Common myeloid progenitor, CD34-positive (primary cell): ENCODE results near the gene CYP2F1.

Experiments
- CTCF ChIA-PET: fragments of 350-600 bp; sonication (Branson Sonifier 250); formaldehyde crosslinking; loops from one replicate; lab custom pipeline; 2021; ENCODE audit warnings: antibody characterized with exemption; lab: Charles Lee
- POLR2A ChIA-PET: fragments of 350-600 bp; sonication (Branson Sonifier 250); formaldehyde crosslinking; loops from one replicate; lab custom pipeline; 2021; ENCODE audit warnings: antibody characterized with exemption; lab: Charles Lee
- DNase-seq, 3 donors: peaks; one replicate each; pipeline versions ENCODE4 v3.0.0 to v3.0.0-alpha.2; 2013
- H3K27ac ChIP-seq, 2 experiments: 1 replicate in 1 of 2; 2 replicates in 1 of 2; pipeline ENCODE4 v1.7.0; 2013; ENCODE audit warnings: inconsistent platforms in 2 of 2, low read length in 2 of 2, mild to moderate bottlenecking in 2 of 2, low read depth in 1 of 2, moderate library complexity in 1 of 2; ENCODE audit not compliant: severe bottlenecking in 2 of 2, insufficient read depth in 1 of 2, poor library complexity in 1 of 2
- H3K27me3 ChIP-seq, 5 experiments: replicated peaks in 2 of 5; 1 replicate in 3 of 5; 2 replicates in 2 of 5; pipeline versions ENCODE4 v1.6.1 to v1.7.0; 2013; ENCODE audit warnings: low read length in 4 of 5, mild to moderate bottlenecking in 2 of 5, moderate library complexity in 2 of 5, inconsistent platforms in 1 of 5; ENCODE audit not compliant: insufficient read depth in 5 of 5, control insufficient read depth in 4 of 5
- H3K36me3 ChIP-seq, 4 experiments: 1 replicate in 2 of 4; 2 replicates in 2 of 4; pipeline versions ENCODE4 v1.6.1 to v1.7.0; 2013; ENCODE audit warnings: low read length in 3 of 4, control low read depth in 1 of 4, mild to moderate bottlenecking in 1 of 4; ENCODE audit not compliant: control insufficient read depth in 4 of 4, insufficient read depth in 4 of 4
- H3K4me1 ChIP-seq, 4 experiments: 1 replicate in 3 of 4; 2 replicates in 1 of 4; pipeline versions ENCODE4 v1.6.1 to v1.7.1; 2013; ENCODE audit warnings: low read length in 3 of 4, mild to moderate bottlenecking in 3 of 4, control low read depth in 1 of 4, inconsistent platforms in 1 of 4, moderate library complexity in 1 of 4; ENCODE audit not compliant: control insufficient read depth in 4 of 4, insufficient read depth in 4 of 4; ENCODE audit errors: control extremely low read depth in 1 of 4
- H3K4me3 ChIP-seq, 7 experiments: 1 replicate in 4 of 7; 2 replicates in 3 of 7; pipeline versions ENCODE4 v1.5.1 to v1.7.0; 2013; ENCODE audit warnings: mild to moderate bottlenecking in 7 of 7, low read length in 6 of 7, moderate library complexity in 6 of 7, inconsistent platforms in 2 of 7, low read depth in 2 of 7, control low read depth in 1 of 7; ENCODE audit not compliant: insufficient read depth in 4 of 7, control insufficient read depth in 1 of 7; ENCODE audit errors: extremely low read depth in 1 of 7
- H3K9me3 ChIP-seq, 5 experiments: 1 replicate in 4 of 5; 2 replicates in 1 of 5; pipeline versions ENCODE4 v1.6.1 to v1.7.1; 2013; ENCODE audit warnings: low read length in 4 of 5, mild to moderate bottlenecking in 2 of 5, inconsistent platforms in 1 of 5, low read depth in 1 of 5, moderate library complexity in 1 of 5; ENCODE audit not compliant: control insufficient read depth in 4 of 5, insufficient read depth in 2 of 5; ENCODE audit errors: control extremely low read depth in 1 of 5
- WGBS: methylation state at CpG from one replicate; pipeline ENCODE4 v1.1.5; 2013; ENCODE audit not compliant: insufficient coverage; 5-methylcytosine and 5-hydroxymethylcytosine counted together

The CYP2F1 gene

GRCh38 chr19:41175801-41176777 is 61.9 kb downstream of the CYP2F1 start:
- Histone ChIP-seq H3K36me3 (no peaks in the 10 kb centered on the region), H3K27me3 (no peaks in the 10 kb centered on the region), H3K4me1 (peaks cover 0 to 19% (median 16%) of the 10 kb centered on the region in 4 experiments), H3K9me3 (no peaks in the 10 kb centered on the region), H3K4me3 (peak overlapping the region in 1 of 7 experiments; percentile 7), H3K27ac (no peak overlapping the region)
- 16% methylated on average over 13 of the region's 14 CpGs for WGBS
- CTCF ChIA-PET, result interaction anchor here (1.2 kb wide), 1 partner anchor 13 kb away, joined by 3 read pairs; no protein-coding TSS in a partner anchor
- POLR2A ChIA-PET, result no interaction called here
- peak; percentile 88 to 97 (median 96) for DNase-seq
